HG03097 (cell line): ENCODE measurements around the gene RDH16.
"Not testable (repeated sequence)": the region's sequence is repeated elsewhere in the genome, so short reads cannot be mapped to it uniquely, and the experiment has no call there.

ENCODE experiments used
- ATAC-seq: cut with Tn5 transposase; IDR thresholded peaks from one replicate; pipeline ENCODE4 v1.9.1; 2021; ENCODE audit not compliant: unreplicated experiment, low FRiP score

RDH16 gene

GRCh38 chr12:56989861-56990610 is 32.6 kb upstream of the RDH16 start:
- ATAC-seq = no peak

GRCh38 chr12:56988207-56988739 is 30.9 kb upstream of the RDH16 start:
- ATAC-seq = no peak

GRCh38 chr12:56987551-56988053 is 30.2 kb upstream of the RDH16 start:
- ATAC-seq = no peak

GRCh38 chr12:56987011-56987410 is 29.6 kb upstream of the RDH16 start:
- no peak for ATAC-seq

- ATAC-seq = not testable (repeated sequence)
Observed at GRCh38 chr12:56985714-56986113, 28.3 kb upstream of the RDH16 start.

GRCh38 chr12:56983386-56983785 is 26.0 kb upstream of the RDH16 start:
- ATAC-seq = no peak

GRCh38 chr12:56982578-56983236 is 25.3 kb upstream of the RDH16 start:
- ATAC-seq = not testable (repeated sequence)

GRCh38 chr12:56980941-56981530 is 23.6 kb upstream of the RDH16 start:
- ATAC-seq = no peak

GRCh38 chr12:56980268-56980667 is 22.9 kb upstream of the RDH16 start:
- ATAC-seq = no peak

- ATAC-seq = no peak
Observed at GRCh38 chr12:56979628-56980027, 22.2 kb upstream of the RDH16 start.

GRCh38 chr12:56978397-56979138 is 21.2 kb upstream of the RDH16 start:
- no peak for ATAC-seq

- not testable (repeated sequence) for ATAC-seq
Observed at GRCh38 chr12:56977361-56977760, 20.0 kb upstream of the RDH16 start.

- not testable (repeated sequence) for ATAC-seq
Observed at GRCh38 chr12:56974224-56974623, 16.8 kb upstream of the RDH16 start.

GRCh38 chr12:56968910-56969309 is 11.5 kb upstream of the RDH16 start:
- ATAC-seq = not testable (repeated sequence)

GRCh38 chr12:56965997-56966642 is 8.7 kb upstream of the RDH16 start:
- ATAC-seq = not testable (repeated sequence)

- not testable (repeated sequence) for ATAC-seq
Observed at GRCh38 chr12:56965124-56965523, 7.7 kb upstream of the RDH16 start.

- ATAC-seq = not testable (repeated sequence)
Observed at GRCh38 chr12:56963557-56963956, 6.1 kb upstream of the RDH16 start.

- not testable (repeated sequence) for ATAC-seq
Observed at GRCh38 chr12:56962247-56962646, 4.8 kb upstream of the RDH16 start.

GRCh38 chr12:56958422-56958821 is 1.0 kb upstream of the RDH16 start:
- no peak for ATAC-seq

- no peak for ATAC-seq
Observed at GRCh38 chr12:56955631-56956256, 1.7 kb downstream of the RDH16 start.
